ENCODE data around the gene AK8.

AK8 gene

GRCh38 chr9:132763574-132763973 lies 114.5 kb downstream of the AK8 start:
- DNase-seq (ENCODE audit: insufficient read length, low spot score) (no peak), FAIRE-seq (no peak)
- no peak for TF ChIP-seq POLR2A (IDR thresholded peaks at IDR 0.05; ENCODE audit: low read depth, low read length)

- no peak for DNase-seq (ENCODE audit: insufficient read length, low spot score)
- no peak for TF ChIP-seq POLR2A (IDR thresholded peaks at IDR 0.05; ENCODE audit: low read depth, low read length)
- no peak for FAIRE-seq
These were observed 115.2 kb downstream of the AK8 start for GRCh38 chr9:132762896-132763295.

DNA sequence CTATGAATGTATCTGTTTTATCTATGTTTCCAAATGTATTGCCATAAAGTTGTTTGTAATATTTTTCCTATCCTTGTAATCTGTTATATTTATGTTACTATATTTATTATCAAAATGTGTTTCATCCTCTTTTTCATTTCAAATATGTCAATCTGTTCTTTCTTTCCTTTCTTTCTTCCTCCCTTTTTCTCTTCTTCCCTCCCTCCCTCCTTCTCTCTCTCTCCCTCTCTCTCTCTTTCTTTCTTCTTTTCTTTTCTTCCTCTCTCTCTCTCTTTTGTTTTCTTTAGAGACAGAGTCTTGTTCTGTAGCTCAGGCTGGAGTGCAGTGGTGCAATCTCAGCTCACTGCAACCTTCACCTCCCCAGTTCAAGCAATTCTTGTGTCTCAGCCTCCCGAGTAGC lies 116.5 kb downstream of the AK8 start:
- FAIRE-seq: no peak
- no peak for DNase-seq (ENCODE audit: insufficient read length, low spot score)
- TF ChIP-seq POLR2A (IDR thresholded peaks at IDR 0.05; ENCODE audit: low read depth, low read length): no peak

GRCh38 chr9:132760057-132760456 lies 118.0 kb downstream of the AK8 start:
- TF ChIP-seq POLR2A (IDR thresholded peaks at IDR 0.05; ENCODE audit: low read depth, low read length): no peak
- FAIRE-seq (no peak), DNase-seq (ENCODE audit: insufficient read length, low spot score) (no peak)

DNA sequence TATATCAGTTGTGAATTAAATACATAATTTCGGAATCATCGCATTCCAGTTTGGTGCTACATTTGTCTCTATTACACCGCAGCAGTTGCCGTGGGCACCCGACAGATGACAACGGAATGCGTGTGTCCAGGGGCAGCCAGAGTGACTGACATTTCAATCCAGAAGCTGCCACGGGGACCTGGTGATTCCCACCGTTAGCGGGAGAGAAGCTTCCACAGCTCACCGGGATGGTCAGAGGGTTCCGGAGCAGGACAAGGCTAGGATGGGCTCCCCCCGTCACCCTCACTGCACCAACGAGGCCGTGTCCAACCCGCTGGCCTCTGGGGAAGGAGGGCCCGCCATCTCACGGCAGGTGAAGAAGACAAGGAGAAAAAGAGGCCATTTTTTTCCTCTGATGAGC lies 121.1 kb downstream of the AK8 start:
- DNase-seq (ENCODE audit: insufficient read length, low spot score) (no peak), FAIRE-seq (no peak)
- TF ChIP-seq POLR2A (IDR thresholded peaks at IDR 0.05; ENCODE audit: low read depth, low read length): no peak

DNA sequence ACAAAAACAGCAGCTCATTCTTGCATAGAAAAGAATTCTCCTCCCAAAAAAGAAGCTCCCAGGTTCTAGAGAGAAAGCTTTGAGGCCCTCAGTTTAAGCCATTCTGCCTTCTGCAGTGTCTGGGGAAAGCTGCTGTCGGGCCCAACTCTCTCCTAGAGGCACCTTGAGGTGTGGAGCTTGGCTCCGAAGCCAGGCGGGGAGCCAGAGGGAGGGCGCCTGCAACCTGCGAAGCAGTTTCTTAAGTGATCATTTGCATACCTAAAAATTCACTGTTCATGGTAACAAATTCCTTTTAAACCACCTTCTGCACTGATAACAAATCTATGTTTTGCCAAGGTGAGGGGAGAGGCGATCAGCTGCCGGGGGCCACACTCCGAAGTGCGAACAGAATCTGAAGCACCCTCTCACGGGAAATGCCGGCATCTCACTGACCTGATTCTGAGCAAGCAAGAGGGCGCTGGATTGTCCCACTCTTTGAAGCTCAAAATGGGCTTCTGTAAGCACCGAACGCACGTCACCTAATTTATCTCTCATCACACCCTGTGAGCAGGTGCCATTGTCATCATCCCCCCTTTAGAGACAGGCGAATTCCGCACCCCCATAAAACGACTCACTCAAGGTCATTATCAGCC lies 121.8 kb downstream of the AK8 start:
- DNase-seq (ENCODE audit: insufficient read length, low spot score) (no peak), FAIRE-seq (no peak)
- TF ChIP-seq POLR2A (IDR thresholded peaks at IDR 0.05; ENCODE audit: low read depth, low read length): no peak

- DNase-seq (ENCODE audit: insufficient read length, low spot score) (no peak), FAIRE-seq (no peak)
- TF ChIP-seq POLR2A (IDR thresholded peaks at IDR 0.05; ENCODE audit: low read depth, low read length): no peak
These were observed 123.0 kb downstream of the AK8 start for GRCh38 chr9:132755096-132755495.

DNA sequence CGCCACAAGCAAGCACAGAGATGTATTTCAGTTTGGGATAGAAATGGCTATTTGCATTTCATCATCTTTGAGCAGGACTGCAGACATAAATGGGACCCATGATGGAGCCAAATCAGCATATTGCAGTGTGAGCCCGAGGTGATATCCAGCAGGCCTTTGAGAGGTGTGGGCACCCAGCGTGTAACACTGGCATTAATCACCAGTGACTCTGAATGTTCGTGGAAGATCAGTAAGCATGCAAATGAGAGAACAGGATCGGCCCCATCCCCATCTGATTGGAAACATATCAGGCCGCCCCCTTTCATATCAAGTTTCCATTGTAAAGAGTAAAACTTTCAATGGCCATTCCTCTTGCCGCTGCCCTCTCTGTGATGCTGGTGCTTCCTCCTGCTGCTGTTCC lies 123.8 kb downstream of the AK8 start:
- no peak for DNase-seq (ENCODE audit: insufficient read length, low spot score)
- no peak for FAIRE-seq
- TF ChIP-seq POLR2A (IDR thresholded peaks at IDR 0.05; ENCODE audit: low read depth, low read length): no peak

DNA sequence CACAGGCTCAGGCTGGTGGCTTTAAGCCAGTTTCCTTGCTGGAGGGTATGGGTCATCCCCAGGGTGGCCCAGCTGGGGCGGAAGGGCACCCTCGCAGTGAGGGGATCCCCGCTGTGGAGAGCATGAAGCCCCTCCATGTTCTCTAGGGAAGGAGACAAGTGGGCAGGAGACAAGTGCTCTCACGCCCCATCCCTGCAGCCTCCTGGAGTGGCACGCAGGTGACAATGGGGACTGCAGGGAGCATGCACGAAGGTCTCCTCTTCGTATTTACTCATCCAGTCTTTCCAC lies 124.5 kb downstream of the AK8 start:
- DNase-seq (ENCODE audit: insufficient read length, low spot score) (no peak), FAIRE-seq (no peak)

DNA sequence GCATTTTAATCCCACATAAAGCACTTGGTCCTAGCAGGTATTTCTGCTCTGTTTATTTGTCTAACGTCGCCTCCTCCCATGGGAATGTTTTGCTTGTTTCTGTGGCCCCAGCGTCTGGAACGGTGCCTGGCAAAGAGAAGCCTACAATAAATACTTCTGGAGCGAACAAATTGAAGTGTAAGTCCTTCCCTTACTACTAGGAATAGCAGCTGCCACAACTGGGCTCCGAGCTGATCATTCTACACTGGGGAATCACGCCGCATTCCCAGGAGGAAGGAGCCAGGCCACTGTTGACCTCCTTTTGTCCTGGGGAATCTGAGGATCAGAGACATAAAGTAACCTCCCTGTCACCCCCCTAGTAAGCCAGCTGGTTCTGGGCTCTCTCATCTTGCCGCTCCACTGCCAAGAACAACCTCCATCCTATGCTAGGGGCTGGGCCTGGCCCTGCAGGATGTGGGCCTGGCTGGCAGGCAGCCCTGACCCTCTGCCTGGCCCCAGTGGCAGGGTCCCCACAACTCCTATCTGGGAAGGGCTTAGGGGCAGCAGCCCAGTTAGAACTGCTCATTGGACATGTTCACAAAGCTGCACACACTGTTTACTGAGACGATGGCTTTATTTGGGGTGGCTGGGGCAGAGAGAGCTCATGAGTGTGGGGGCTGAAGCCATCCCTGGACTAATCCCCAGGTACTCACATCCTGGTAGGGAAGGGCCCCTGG lies 125.0 kb downstream of the AK8 start:
- FAIRE-seq (no peak), DNase-seq (ENCODE audit: insufficient read length, low spot score) (no peak)
- TF ChIP-seq POLR2A (IDR thresholded peaks at IDR 0.05; ENCODE audit: low read depth, low read length): no peak

More for the DNA sequence above, 124.5 kb downstream of the AK8 start:
- no peak for TF ChIP-seq POLR2A (IDR thresholded peaks at IDR 0.05; ENCODE audit: low read depth, low read length)

GRCh38 chr9:132750668-132751067 lies 127.4 kb downstream of the AK8 start:
- no peak for TF ChIP-seq POLR2A (IDR thresholded peaks at IDR 0.05; ENCODE audit: low read depth, low read length)
- DNase-seq (ENCODE audit: insufficient read length, low spot score) (no peak), FAIRE-seq (no peak)

DNA sequence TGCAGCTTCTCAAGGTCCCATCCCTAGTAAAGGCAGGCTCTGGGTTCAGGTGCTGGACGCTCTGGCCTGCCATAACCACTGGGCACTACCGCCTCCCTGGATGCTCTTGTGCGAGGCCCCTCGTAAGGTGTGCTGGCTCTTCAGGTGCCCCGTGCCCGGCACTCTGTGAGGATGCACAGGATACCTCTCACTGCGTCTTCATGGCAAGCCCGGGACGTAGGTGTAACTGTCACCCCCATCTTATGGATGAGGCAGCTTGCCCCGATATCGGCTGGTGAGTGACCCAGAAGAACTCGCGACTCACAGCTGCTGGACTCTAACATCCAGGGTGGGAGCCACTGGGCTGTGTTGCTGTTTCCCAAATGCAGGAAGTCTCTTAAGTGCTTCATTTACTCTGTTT lies 128.8 kb downstream of the AK8 start:
- no peak for FAIRE-seq
- no peak for TF ChIP-seq POLR2A (IDR thresholded peaks at IDR 0.05; ENCODE audit: low read depth, low read length)
- DNase-seq (ENCODE audit: insufficient read length, low spot score): no peak

- DNase-seq (ENCODE audit: insufficient read length, low spot score): no peak
- no peak for TF ChIP-seq POLR2A (IDR thresholded peaks at IDR 0.05; ENCODE audit: low read depth, low read length)
- no peak for FAIRE-seq
These were observed 129.6 kb downstream of the AK8 start for GRCh38 chr9:132748450-132748849.

DNA sequence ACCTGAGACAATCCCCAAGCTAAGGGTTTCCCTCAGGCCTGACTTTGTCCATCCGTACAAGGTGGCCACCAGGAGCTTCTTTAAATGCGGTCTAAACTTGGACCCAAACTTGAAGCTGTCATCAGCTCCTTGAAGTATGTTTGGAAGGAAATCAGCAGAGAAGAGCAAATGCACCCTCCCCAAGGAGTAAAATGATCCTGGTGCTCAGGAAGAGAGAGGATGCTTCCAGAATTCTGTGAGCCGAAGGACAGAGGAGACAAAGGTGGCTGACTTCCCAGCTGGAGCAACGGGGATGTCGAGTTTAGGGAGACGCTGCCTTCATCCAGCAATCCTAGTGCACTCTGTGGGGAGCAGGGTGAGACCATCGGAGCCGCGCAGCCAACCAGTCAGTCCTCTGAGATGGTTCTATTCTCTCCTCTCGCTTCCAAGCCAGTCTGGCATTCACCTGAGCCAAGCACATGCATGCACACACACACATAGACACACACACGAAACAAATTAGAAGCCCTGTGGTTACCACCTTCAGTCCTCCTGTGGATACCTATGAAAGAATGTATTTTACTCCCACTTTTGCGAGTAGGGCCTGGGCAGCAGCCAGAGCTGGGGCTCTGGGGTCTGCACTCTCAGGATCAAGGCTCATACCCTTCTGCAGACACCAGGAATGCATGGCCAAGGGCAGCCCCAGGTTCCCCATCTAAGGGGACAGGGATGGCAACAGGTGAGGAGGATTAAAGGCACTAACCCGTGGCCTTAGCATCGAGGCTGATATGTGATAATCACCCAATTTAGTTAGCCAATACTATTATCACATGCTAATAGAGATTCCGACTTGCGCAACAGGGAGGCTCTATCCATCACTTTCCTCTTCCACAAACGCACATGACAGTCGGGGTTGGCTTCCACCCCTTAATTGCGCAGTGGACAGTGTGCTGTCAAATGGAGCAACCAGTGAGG lies 132.1 kb downstream of the AK8 start:
- FAIRE-seq (no peak), DNase-seq (ENCODE audit: insufficient read length, low spot score) (no peak)
- no peak for TF ChIP-seq POLR2A (IDR thresholded peaks at IDR 0.05; ENCODE audit: low read depth, low read length)

Data from H54 (cell line).